ENCODE data around the gene REC114.
A peak's percentile ranks its signal among the peaks of the same experiment; 100 is the strongest.
"Not testable (repeated sequence)": the region's sequence is repeated elsewhere in the genome, so short reads cannot be mapped to it uniquely, and the experiment has no call there.

REC114 gene

DNA sequence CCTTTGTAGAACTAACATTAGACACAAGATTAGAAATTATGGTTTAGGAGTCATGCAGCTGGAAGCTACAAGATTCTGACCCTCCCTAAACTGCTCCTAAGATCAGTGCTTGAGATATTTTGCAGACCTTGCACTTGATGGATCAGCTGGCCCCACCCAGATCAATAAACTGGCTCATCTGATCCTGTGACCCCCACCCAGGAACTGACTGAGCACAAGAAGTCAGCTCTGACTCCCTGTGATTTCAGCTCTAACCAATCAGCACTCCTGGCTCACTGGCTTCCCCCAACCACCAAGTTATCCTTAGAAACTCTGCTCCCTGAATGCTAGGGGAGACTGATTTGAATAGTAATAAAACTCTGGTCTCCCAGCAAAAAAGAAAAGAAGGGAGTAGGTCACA, 134.6 kb downstream of the REC114 start:
- not testable (repeated sequence) for DNase-seq

DNA sequence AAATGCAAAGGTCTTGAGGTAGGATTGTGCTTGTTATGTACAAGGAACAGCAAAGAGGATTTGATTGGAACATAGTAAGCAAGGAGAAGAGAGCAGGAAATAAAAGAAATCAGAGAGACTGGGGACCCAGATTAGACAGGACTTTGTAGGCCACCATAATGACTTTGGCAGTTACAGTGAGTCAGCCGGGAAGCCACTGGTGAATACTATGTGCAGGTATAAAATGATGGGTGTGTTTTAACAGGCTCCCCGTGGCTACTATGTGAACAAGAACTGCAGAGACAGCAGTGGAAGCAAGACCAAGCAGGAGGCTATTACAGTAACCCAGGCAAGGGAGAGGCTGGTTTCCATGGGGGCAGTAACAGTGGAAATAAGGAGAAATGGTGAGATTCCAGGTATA, 135.1 kb downstream of the REC114 start:
- DNase-seq, result no peak

GRCh38 chr15:73582851-73583379, 140.0 kb downstream of the REC114 start:
- DNase-seq, result no peak

DNA sequence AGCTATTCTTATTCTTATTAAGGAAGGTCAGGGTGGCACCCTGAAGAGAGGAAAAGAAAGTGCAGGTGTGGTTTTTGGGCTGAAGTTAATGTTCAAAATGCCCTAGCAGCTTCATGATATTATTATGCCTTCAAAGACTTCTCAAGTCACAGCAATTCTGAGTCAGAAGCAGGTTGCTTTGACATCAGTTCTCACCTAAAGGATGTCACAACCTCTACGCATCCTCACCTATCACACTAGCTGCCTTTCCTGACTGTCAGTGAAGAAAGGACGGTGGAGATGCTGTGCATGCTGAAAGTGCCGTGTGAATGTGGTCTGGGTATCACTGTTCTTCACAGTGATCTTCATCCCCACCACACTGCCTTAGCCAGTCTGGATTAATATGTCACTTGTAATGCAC, 140.6 kb downstream of the REC114 start:
- no peak for DNase-seq

DNA sequence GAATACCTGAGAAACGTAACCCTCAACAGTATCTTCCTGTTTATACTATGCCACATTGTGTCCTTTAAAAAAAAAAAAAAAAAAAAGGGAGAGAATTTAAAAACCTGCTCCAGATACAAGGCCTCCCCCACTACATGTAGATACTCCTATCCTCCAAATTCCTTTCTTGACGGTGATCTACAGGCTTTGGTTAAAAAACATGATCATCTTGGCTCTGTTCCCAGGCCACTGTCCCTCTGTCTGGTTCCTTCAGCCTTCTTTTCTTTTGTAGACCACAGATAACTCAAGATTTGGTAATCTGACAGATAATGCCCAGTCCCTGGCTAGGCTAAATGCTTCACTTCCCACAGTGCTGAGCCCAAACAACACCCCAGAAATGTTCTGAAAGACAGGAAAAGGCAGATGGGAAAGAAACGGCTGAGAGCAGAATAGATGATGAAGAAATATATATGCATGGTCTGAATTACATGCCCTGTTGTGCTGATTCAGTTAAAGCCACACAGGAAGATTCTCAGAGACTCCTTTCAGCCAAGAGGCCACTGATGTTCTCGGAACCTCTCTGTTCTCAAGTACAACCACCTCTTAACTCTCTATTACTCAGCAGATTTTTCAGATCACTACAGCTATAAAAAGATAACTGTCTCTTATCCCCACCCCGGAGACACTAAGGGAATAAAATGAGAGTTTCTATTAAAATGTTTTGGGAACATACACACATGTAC, 141.9 kb downstream of the REC114 start:
- no peak for DNase-seq

GRCh38 chr15:73585871-73586654, 143.1 kb downstream of the REC114 start:
- DNase-seq, result no peak

DNA sequence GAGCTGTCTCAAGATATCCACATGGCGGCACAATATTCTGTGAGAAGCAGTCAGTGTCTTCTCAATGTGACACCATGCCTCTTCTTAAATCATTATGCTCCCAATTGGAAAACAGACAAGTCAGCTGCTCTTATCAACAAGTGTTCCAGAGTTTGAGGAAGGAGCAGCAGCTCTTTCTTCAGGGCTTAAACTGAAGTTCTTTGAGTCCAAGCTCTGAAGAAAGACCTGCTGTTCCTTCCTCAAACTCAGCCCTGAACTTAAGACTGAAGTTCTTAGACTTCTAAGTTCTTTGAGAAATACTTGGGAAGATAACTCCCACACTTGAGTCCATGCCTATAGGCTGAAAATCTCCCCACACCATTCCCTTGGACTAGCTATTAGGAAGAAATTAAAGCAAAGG, 146.8 kb downstream of the REC114 start:
- DNase-seq, result no peak

DNA sequence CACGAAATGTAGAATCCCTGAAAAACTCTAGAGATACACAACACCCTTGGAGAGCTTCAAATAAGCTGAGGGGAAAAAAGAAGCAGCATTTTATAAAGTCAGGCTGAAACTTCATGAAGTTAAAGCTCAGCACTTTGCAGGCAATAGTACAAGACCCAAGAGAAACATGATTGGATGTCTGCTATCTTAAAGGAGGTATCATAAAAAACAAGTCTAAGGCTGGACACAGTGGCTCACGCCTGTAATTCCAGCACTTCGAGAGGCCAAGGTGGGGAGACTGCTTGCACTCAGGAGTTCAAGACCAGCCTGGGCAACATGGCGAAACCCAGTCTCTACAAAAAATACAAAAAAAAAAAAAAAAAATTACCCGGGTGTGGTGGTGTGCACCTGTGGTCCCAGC, 147.3 kb downstream of the REC114 start:
- no peak for DNase-seq

- DNase-seq, result no peak
Measured at GRCh38 chr15:73593304-73594074, 150.5 kb downstream of the REC114 start.

- DNase-seq, result no peak
Measured at GRCh38 chr15:73594109-73594508, 151.1 kb downstream of the REC114 start.

DNA sequence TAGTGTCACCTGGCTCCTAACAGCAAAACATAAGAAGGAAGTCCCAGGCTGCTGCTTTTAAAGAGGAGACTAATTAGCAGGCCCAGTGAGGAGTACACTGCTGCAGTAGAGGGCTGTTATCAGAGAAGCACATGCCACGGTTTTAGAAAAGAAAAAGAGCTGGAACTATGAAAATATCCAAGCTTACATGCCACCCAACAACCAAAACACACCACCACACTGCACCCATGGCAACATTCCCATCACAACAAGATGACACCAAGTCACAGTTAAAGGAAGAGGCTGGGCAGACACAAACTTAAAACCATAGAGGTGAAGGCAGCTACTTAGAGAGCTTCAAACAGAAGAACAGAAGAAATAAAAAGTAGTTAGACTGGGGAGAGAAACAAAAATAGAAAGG, 153.2 kb downstream of the REC114 start:
- no peak for DNase-seq

GRCh38 chr15:73597036-73597638, 154.2 kb downstream of the REC114 start:
- no peak for DNase-seq

GRCh38 chr15:73598530-73599160, 155.7 kb downstream of the REC114 start:
- DNase-seq, result no peak

DNA sequence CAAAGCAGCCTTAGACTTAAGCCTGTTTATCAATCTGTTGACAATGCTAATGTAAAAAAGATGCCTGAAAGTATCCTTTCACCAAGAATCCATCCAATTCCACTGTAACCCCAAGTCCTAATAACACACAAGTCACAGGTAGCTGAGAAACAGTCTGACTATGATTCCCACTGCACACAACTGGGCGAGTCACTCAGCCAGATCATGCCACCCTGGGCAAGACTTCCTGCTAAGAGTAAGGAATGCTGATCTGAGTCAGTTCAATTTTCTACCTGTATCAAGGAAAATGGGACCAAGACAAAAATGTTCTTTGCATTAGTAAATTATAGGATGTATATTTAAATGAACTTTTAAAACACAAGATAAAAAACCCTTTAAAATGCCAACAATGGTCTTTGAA, 157.0 kb downstream of the REC114 start:
- no peak for DNase-seq

- no peak for DNase-seq
Measured at GRCh38 chr15:73600413-73601335, 157.7 kb downstream of the REC114 start.

- peak; percentile 19 for DNase-seq
Measured at GRCh38 chr15:73601451-73602445, 158.8 kb downstream of the REC114 start.

- DNase-seq, result no peak
Measured at GRCh38 chr15:73602446-73602843, 159.5 kb downstream of the REC114 start.

GRCh38 chr15:73602992-73603391, 160.0 kb downstream of the REC114 start:
- DNase-seq, result no peak

- no peak for DNase-seq
Measured at GRCh38 chr15:73604477-73604876, 161.5 kb downstream of the REC114 start.
